Activated B cell treated with CpG ODN at 0.5 μM for 24 hours (primary cell): ENCODE data around the gene GALNS. TPM values are rescaled to one million over a fixed set of nuclear protein-coding genes. Genes with fewer than 3 reads are reported as not detected.

Experiments used
- ATAC-seq: fragments of 200-7000 bp; cut with Tn5 transposase; one replicate; pipeline ENCODE4 v1.10.0; 2021; ENCODE audit warnings: low read depth, mild to moderate bottlenecking, moderate library complexity
- CTCF ChIA-PET: fragments of 350-600 bp; sonication (Branson Sonifier 250); formaldehyde crosslinking; loops from one replicate; lab custom pipeline; 2021; ENCODE audit warnings: antibody characterized with exemption; lab: Charles Lee
- POLR2A ChIA-PET: fragments of 350-600 bp; sonication (Branson Sonifier 250); formaldehyde crosslinking; loops from one replicate; lab custom pipeline; 2021; ENCODE audit warnings: antibody characterized with exemption; lab: Charles Lee
- DNase-seq: peaks from one replicate; pipeline ENCODE4 v3.0.0; 2022
- H3K27ac Mint-ChIP-seq: one replicate; pipeline ENCODE4 v1.8.0; 2020; ENCODE audit warnings: mixed read lengths
- H3K27me3 Mint-ChIP-seq: one replicate; pipeline ENCODE4 v1.8.0; 2021; ENCODE audit warnings: mixed read lengths
- H3K36me3 Mint-ChIP-seq: one replicate; pipeline ENCODE4 v1.8.0; 2021; ENCODE audit warnings: low read depth, mixed read lengths
- H3K4me1 Mint-ChIP-seq: one replicate; pipeline ENCODE4 v1.8.0; 2021; ENCODE audit warnings: mixed read lengths
- H3K4me3 Mint-ChIP-seq: one replicate; pipeline ENCODE4 v1.8.0; 2020; ENCODE audit warnings: mild to moderate bottlenecking, mixed read lengths
- H3K9me3 Mint-ChIP-seq: one replicate; pipeline ENCODE4 v1.8.0; 2020; ENCODE audit warnings: mixed read lengths
- CTCF ChIP-seq: fragments of 200-600 bp; IDR thresholded peaks from one replicate; pipeline ENCODE4 v1.8.0; 2022; ENCODE audit warnings: antibody characterized with exemption, mild to moderate bottlenecking
- intact Hi-C: fragments of 100-400 bp; cut with micrococcal nuclease; formaldehyde crosslinking; loops from one replicate; pipeline ENCODE4 v1.15.1; 2024
- total RNA-seq: library from RNA; stranded (reverse); gene quantifications from 2 replicates; pipeline ENCODE4 v1.2.3, GENCODE V29; 2022

The GALNS gene
- total RNA-seq, 1 donor from 2014 or later = 48.3 TPM

- Mint-ChIP-seq H3K27ac (no peak overlapping the region), H3K27me3 (no peaks in the 10 kb centered on the region), H3K9me3 (no peaks in the 10 kb centered on the region), H3K4me1 (peaks cover 17% of the 10 kb centered on the region), H3K36me3 (peaks cover 13% of the 10 kb centered on the region), H3K4me3 (no peak overlapping the region)
- DNase-seq (no peak), ATAC-seq (no peak)
- CTCF ChIA-PET = interaction anchor here (0.8 kb wide), 1 partner anchor 23 kb away, joined by 3 read pairs; the partner anchor contains the start of gene PIEZO1
- POLR2A ChIA-PET = interaction anchor here (6.0 kb wide), 1 partner anchor 25 kb away, joined by 52 read pairs; the partner anchor contains the start of gene PIEZO1
- TF ChIP-seq CTCF = no peak
- intact Hi-C loops = no loop called here
These were observed 48.9 kb downstream of the GALNS start for GRCh38 chr16:88807626-88808453.

- CTCF ChIA-PET = no interaction called here
- Mint-ChIP-seq H3K27ac (no peak overlapping the region), H3K27me3 (no peaks in the 10 kb centered on the region), H3K4me1 (peaks cover 19% of the 10 kb centered on the region), H3K36me3 (peaks cover 13% of the 10 kb centered on the region), H3K9me3 (no peaks in the 10 kb centered on the region), H3K4me3 (no peak overlapping the region)
- ATAC-seq (no peak), DNase-seq (no peak)
- POLR2A ChIA-PET = no interaction called here
- TF ChIP-seq CTCF = no peak
- intact Hi-C loops = no loop called here
These were observed 49.6 kb downstream of the GALNS start for GRCh38 chr16:88807142-88807625.

- ATAC-seq = no peak
- Mint-ChIP-seq H3K27me3 (no peaks in the 10 kb centered on the region), H3K9me3 (no peaks in the 10 kb centered on the region), H3K27ac (no peak overlapping the region), H3K4me1 (peaks cover 20% of the 10 kb centered on the region), H3K4me3 (no peak overlapping the region), H3K36me3 (peaks cover 13% of the 10 kb centered on the region)
- no peak for TF ChIP-seq CTCF
- ChIA-PET POLR2A (no interaction called here), CTCF (no interaction called here)
- no peak for DNase-seq
- intact Hi-C loops = no loop called here
These were observed 50.1 kb downstream of the GALNS start for GRCh38 chr16:88806491-88807111.

GRCh38 chr16:88805887-88806393 lies 50.8 kb downstream of the GALNS start:
- ChIA-PET POLR2A (interaction anchor here (0.6 kb wide), 1 partner anchor 678 kb away, joined by 5 read pairs; no protein-coding TSS in a partner anchor), CTCF (no interaction called here)
- no peak for TF ChIP-seq CTCF
- Mint-ChIP-seq H3K36me3 (peaks cover 13% of the 10 kb centered on the region), H3K27ac (no peak overlapping the region), H3K9me3 (no peaks in the 10 kb centered on the region), H3K4me3 (no peak overlapping the region), H3K4me1 (peaks cover 23% of the 10 kb centered on the region), H3K27me3 (no peaks in the 10 kb centered on the region)
- intact Hi-C loops = no loop called here
- ATAC-seq (no peak), DNase-seq (no peak)

- Mint-ChIP-seq H3K27me3 (no peaks in the 10 kb centered on the region), H3K36me3 (peaks cover 13% of the 10 kb centered on the region), H3K9me3 (no peaks in the 10 kb centered on the region), H3K4me3 (no peak overlapping the region), H3K27ac (no peak overlapping the region), H3K4me1 (peaks cover 21% of the 10 kb centered on the region)
- ChIA-PET POLR2A (no interaction called here), CTCF (interaction anchor here (1.5 kb wide), 1 partner anchor 24 kb away, joined by 3 read pairs; no protein-coding TSS in a partner anchor)
- no peak for TF ChIP-seq CTCF
- DNase-seq (no peak), ATAC-seq (no peak)
- intact Hi-C loops = no loop called here
These were observed 51.4 kb downstream of the GALNS start for GRCh38 chr16:88805340-88805715.
